Kidney (tissue), 14 donors: ENCODE results near the gene CMYA5. TPM values are rescaled to one million over a fixed set of nuclear protein-coding genes. Genes with fewer than 3 reads are reported as not detected.
A peak's percentile ranks its signal among the peaks of the same experiment; 100 is the strongest.
"Not testable (repeated sequence)": the region's sequence is repeated elsewhere in the genome, so short reads cannot be mapped to it uniquely, and the experiment has no call there.

Source experiments
- DNase-seq, 5 donors: peaks; one replicate each; pipeline ENCODE4 v3.0.0-alpha.2; 2013 to 2020
- FAIRE-seq: peaks from 2 replicates; lab custom pipeline; 2012; peaks lifted over from hg19 to GRCh38; lab: Jason Lieb, UNC
- H3K27ac ChIP-seq, 2 donors: one replicate each; pipeline ENCODE4 v1.7.0; 2013; ENCODE audit warnings: low read depth in 2 of 2, low read length in 2 of 2, inconsistent platforms in 1 of 2
- H3K27me3 ChIP-seq: one replicate; pipeline ENCODE4 v1.7.1; 2013; ENCODE audit warnings: low read length, inconsistent platforms; ENCODE audit not compliant: control insufficient read depth, insufficient read depth
- H3K36me3 ChIP-seq, 3 donors: one replicate each; pipeline versions ENCODE4 v1.7.0 to v1.7.1; 2013; ENCODE audit warnings: low read length in 3 of 3, control low read depth in 1 of 3, inconsistent platforms in 1 of 3; ENCODE audit not compliant: insufficient read depth in 3 of 3, control insufficient read depth in 2 of 3
- H3K4me1 ChIP-seq, 3 donors: one replicate each; pipeline versions ENCODE4 v1.7.0 to v1.7.1; 2013; ENCODE audit warnings: low read length in 3 of 3, inconsistent platforms in 1 of 3, low read depth in 1 of 3; ENCODE audit not compliant: control insufficient read depth in 2 of 3, insufficient read depth in 2 of 3
- H3K4me3 ChIP-seq, 3 donors: one replicate each; pipeline versions ENCODE4 v1.7.0 to v1.8.1; 2013; ENCODE audit warnings: low read length in 3 of 3, control low read depth in 1 of 3, inconsistent platforms in 1 of 3
- H3K9ac ChIP-seq, 3 donors: one replicate each; pipeline versions ENCODE4 v1.7.0 to v1.7.1; 2013; ENCODE audit warnings: low read length in 3 of 3, control low read depth in 1 of 3, inconsistent platforms in 1 of 3
- H3K9me3 ChIP-seq, 3 donors: one replicate each; pipeline versions ENCODE4 v1.7.0 to v1.7.1; 2013; ENCODE audit warnings: low read length in 3 of 3, control low read depth in 1 of 3, inconsistent platforms in 1 of 3; ENCODE audit not compliant: control insufficient read depth in 2 of 3, insufficient read depth in 1 of 3
- intact Hi-C: fragments of 100-400 bp; cut with DNase I; formaldehyde crosslinking; loops from one replicate; pipeline ENCODE4 v1.11.1; 2022
- polyA plus RNA-seq: library from polyadenylated mRNA; stranded (reverse); fragments of 350-450 nt; fragmentation: Illumina TruSeq; extraction: RNeasy Lipid Tissue Mini Kit (QIAGEN cat#74804); gene quantifications from one replicate; pipeline ENCODE4 v1.2.3, GENCODE V29; 2014; ENCODE audit warnings: low read depth, low replicate concordance; ENCODE audit not compliant: insufficient read depth
- total RNA-seq: library from RNA; stranded (reverse); fragmentation: NEBNext Ultra II Directional; extraction: Animal tissue kit (Norgen Biotek cat#: 25700); gene quantifications from one replicate; pipeline ENCODE4 v1.2.1, GENCODE V29; 2021
- TF ChIP-seq, protein P1 (sequence below): IDR thresholded peaks from 3 replicates; pipeline ENCODE4 v1.5.1; 2012; ENCODE audit warnings: mild to moderate bottlenecking, moderate library complexity, borderline replicate concordance; ENCODE audit not compliant: insufficient read depth; ENCODE audit errors: extremely low read depth
- donor health status: control.
- donor health status: control.
- donor health status: control.
- donor health status: control.
- donor health status: control.
- donor health status: DM: yes; HTN: yes; CAD: no.
- donor health status: Normal renal cell carcinoma (clear cell type).

The CMYA5 gene
- total and polyA plus RNA-seq, 2 donors from 2014 or later: 6.1 to 6.5 TPM

GRCh38 chr5:79759848-79760247 is 70.2 kb downstream of the CMYA5 start:
- Histone ChIP-seq H3K9ac (no peak overlapping the region), H3K9me3 (no peaks in the 10 kb centered on the region), H3K4me3 (no peak overlapping the region), H3K27me3 (no peaks in the 10 kb centered on the region), H3K4me1 (peaks cover 0 to 12% (median 4%) of the 10 kb centered on the region in 3 donors), H3K27ac (no peak overlapping the region), H3K36me3 (peaks cover 0 to 6% (median 4%) of the 10 kb centered on the region in 3 donors)
- DNase-seq (no peak), FAIRE-seq (no peak)
- TF ChIP-seq, protein P1, sequence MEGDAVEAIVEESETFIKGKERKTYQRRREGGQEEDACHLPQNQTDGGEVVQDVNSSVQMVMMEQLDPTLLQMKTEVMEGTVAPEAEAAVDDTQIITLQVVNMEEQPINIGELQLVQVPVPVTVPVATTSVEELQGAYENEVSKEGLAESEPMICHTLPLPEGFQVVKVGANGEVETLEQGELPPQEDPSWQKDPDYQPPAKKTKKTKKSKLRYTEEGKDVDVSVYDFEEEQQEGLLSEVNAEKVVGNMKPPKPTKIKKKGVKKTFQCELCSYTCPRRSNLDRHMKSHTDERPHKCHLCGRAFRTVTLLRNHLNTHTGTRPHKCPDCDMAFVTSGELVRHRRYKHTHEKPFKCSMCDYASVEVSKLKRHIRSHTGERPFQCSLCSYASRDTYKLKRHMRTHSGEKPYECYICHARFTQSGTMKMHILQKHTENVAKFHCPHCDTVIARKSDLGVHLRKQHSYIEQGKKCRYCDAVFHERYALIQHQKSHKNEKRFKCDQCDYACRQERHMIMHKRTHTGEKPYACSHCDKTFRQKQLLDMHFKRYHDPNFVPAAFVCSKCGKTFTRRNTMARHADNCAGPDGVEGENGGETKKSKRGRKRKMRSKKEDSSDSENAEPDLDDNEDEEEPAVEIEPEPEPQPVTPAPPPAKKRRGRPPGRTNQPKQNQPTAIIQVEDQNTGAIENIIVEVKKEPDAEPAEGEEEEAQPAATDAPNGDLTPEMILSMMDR: no peak
- intact Hi-C loops: no loop called here

DNA sequence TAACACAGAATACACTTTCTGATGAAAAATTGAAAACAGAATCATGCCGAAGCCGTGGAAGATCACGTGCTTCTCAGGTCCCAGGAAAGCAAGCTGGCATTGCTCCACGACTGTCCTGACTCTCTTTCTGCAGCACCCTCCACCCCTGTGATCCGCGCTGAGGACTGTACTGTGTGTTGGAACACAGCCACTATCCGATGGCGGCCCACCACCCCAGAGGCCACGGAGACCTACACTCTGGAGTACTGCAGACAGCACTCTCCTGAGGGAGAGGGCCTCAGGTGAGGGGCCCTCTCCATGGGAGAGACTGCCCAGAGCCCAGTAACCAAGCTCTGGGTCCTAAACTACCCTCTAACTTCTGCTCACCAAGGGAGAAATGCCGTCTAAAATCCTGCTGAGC is 73.3 kb downstream of the CMYA5 start:
- no peak for FAIRE-seq

GRCh38 chr5:79764147-79764546 is 74.5 kb downstream of the CMYA5 start:
- H3K27me3 ChIP-seq, H3K9me3 ChIP-seq, intact Hi-C loops, H3K4me1 ChIP-seq, DNase-seq, H3K27ac ChIP-seq, H3K4me3 ChIP-seq, H3K9ac ChIP-seq, H3K36me3 ChIP-seq, FAIRE-seq: not testable (repeated sequence)

More for the DNA sequence above, 73.3 kb downstream of the CMYA5 start:
- peaks cover 0 to 6% (median 4%) of the 10 kb centered on the region in 3 donors for H3K36me3 ChIP-seq
- H3K27me3 ChIP-seq: no peaks in the 10 kb centered on the region
- no peak for DNase-seq
- TF ChIP-seq, protein P1: no peak
- no peak overlapping the region for H3K4me3 ChIP-seq
- H3K9ac ChIP-seq: no peak overlapping the region
- intact Hi-C loops: no loop called here
- no peaks in the 10 kb centered on the region for H3K9me3 ChIP-seq
- H3K4me1 ChIP-seq: no peaks in the 10 kb centered on the region
- H3K27ac ChIP-seq: no peak overlapping the region

- intact Hi-C loops: no loop called here
- H3K27ac ChIP-seq: no peak overlapping the region
- H3K36me3 ChIP-seq: no peaks in the 10 kb centered on the region
- H3K27me3 ChIP-seq: no peaks in the 10 kb centered on the region
- no peak for FAIRE-seq
- peaks cover 0 to 21% (median 7%) of the 10 kb centered on the region in 3 donors for H3K4me1 ChIP-seq
- TF ChIP-seq, protein P1: no peak
- DNase-seq: peak in 1 of 5 donors; percentile 11
- peaks cover 0 to 5% (median 0%) of the 10 kb centered on the region in 3 donors for H3K9me3 ChIP-seq
- no peak overlapping the region for H3K4me3 ChIP-seq
- no peak overlapping the region for H3K9ac ChIP-seq
Measured at GRCh38 chr5:79771387-79771786, 81.8 kb downstream of the CMYA5 start.
